Activated T-cell treated with anti-CD3 and anti-CD28 coated beads, Interleukin-2, amount 50 U/mL, for 24 hours (primary cell): ENCODE data around the gene JPH2.

Source experiments
- DNase-seq: peaks from one replicate; pipeline ENCODE4 v3.0.0-alpha.2; 2020
- H3K27ac Mint-ChIP-seq: 2 replicates; pipeline ENCODE4 v1.8.0; 2020; ENCODE audit warnings: mild to moderate bottlenecking, mixed read lengths
- H3K27me3 Mint-ChIP-seq: 2 replicates; pipeline ENCODE4 v1.8.0; 2020; ENCODE audit warnings: mixed read lengths
- H3K36me3 Mint-ChIP-seq: 2 replicates; pipeline ENCODE4 v1.8.0; 2020; ENCODE audit warnings: low read depth, mixed read lengths
- H3K4me1 Mint-ChIP-seq: 2 replicates; pipeline ENCODE4 v1.8.0; 2020; ENCODE audit warnings: low read depth, mixed read lengths
- H3K4me3 Mint-ChIP-seq: 2 replicates; pipeline ENCODE4 v1.8.0; 2020; ENCODE audit warnings: mild to moderate bottlenecking, moderate library complexity, mixed read lengths
- H3K9me3 Mint-ChIP-seq: 2 replicates; pipeline ENCODE4 v1.8.0; 2020; ENCODE audit warnings: mixed read lengths

JPH2 gene

DNA sequence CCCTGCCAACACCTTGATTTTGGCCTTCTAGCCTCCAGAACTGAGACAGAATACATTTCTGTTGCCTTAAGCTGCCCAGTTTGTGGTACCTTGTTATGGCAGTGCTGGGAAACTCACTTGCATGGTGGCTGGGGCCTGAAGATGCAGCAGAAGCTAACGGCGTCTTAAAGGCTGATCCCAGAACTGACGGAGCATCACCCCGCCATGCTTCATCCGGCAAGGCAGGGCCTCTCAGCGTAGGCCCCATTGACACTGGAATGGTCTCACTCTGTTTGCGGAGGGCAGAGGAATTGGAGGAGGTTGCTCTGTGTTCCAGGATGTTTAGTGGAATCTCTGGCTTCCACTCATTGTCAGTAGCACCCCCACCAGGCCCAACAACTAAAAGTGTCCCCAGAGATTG is 102.1 kb downstream of the JPH2 start:
- no peak for DNase-seq

DNA sequence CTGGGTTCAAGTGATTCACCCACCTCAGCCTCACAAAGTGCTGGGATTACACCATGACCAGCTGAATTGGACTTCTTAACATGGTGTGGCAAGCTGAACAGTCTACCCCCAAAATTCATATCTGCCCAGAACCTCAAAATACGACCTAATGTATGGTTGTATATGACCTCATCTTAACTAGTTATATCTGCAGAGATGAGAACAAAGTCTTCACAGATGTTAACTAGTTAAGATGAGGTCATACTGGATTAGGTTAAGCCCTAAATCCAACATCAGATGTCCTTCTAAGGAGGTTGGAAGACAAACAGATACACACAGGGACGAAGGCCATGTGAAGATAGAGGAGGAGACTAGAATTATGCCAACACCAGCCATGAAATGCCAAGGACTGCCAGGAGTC is 102.5 kb downstream of the JPH2 start:
- H3K4me1 Mint-ChIP-seq = peaks cover 8% of the 10 kb centered on the region
- H3K27ac Mint-ChIP-seq = no peak overlapping the region
- no peaks in the 10 kb centered on the region for H3K36me3 Mint-ChIP-seq
- DNase-seq = no peak
- H3K9me3 Mint-ChIP-seq = no peaks in the 10 kb centered on the region
- H3K4me3 Mint-ChIP-seq = no peak overlapping the region
- H3K27me3 Mint-ChIP-seq = no peaks in the 10 kb centered on the region

More for the DNA sequence above, 102.1 kb downstream of the JPH2 start:
- no peaks in the 10 kb centered on the region for H3K9me3 Mint-ChIP-seq
- no peak overlapping the region for H3K27ac Mint-ChIP-seq
- H3K27me3 Mint-ChIP-seq = no peaks in the 10 kb centered on the region
- H3K4me3 Mint-ChIP-seq = no peak overlapping the region
- H3K4me1 Mint-ChIP-seq = peaks cover 8% of the 10 kb centered on the region
- H3K36me3 Mint-ChIP-seq = no peaks in the 10 kb centered on the region

GRCh38 chr20:44083220-44083933 is 103.6 kb downstream of the JPH2 start:
- Mint-ChIP-seq H3K9me3 (no peaks in the 10 kb centered on the region), H3K4me3 (no peak overlapping the region), H3K27ac (no peak overlapping the region), H3K36me3 (no peaks in the 10 kb centered on the region), H3K27me3 (no peaks in the 10 kb centered on the region), H3K4me1 (peaks cover 9% of the 10 kb centered on the region)
- no peak for DNase-seq

GRCh38 chr20:44081888-44082287 is 105.1 kb downstream of the JPH2 start:
- Mint-ChIP-seq H3K27ac (no peak overlapping the region), H3K4me3 (no peak overlapping the region), H3K36me3 (no peaks in the 10 kb centered on the region), H3K27me3 (no peaks in the 10 kb centered on the region), H3K9me3 (no peaks in the 10 kb centered on the region), H3K4me1 (peaks cover 12% of the 10 kb centered on the region)
- DNase-seq = no peak

GRCh38 chr20:44081476-44081875 is 105.5 kb downstream of the JPH2 start:
- Mint-ChIP-seq H3K4me1 (peaks cover 12% of the 10 kb centered on the region), H3K36me3 (no peaks in the 10 kb centered on the region), H3K4me3 (no peak overlapping the region), H3K27me3 (no peaks in the 10 kb centered on the region), H3K9me3 (no peaks in the 10 kb centered on the region), H3K27ac (no peak overlapping the region)
- no peak for DNase-seq

DNA sequence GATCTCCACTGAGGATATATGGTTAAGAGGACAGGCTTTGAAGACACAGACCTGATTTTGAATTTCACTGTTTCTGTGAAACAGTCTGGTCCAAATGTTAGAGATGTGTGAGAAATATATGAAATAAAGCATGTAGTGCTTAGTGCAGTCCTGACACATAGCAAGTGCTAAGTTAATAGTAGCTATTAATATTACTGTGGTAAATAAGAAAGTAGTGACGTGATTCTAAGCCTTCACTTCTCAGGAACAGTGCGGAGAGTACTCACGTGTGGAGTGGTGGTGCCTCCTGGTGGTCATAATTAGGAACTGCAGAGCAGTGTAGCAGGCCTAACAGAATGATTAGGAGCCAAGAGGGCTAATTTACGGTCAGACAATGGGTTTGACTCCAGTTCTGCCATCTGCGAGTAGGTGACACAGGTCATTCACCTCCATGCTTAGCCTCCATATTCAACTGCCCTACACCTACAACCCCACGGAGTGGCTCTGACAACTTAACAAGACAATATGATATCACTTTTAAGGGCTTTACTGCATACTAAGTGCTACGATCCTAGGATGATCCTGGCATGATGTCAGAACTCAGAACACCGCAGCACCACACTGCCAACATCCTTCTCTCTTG is 106.2 kb downstream of the JPH2 start:
- Mint-ChIP-seq H3K9me3 (no peaks in the 10 kb centered on the region), H3K4me3 (no peak overlapping the region), H3K4me1 (peaks cover 12% of the 10 kb centered on the region), H3K27me3 (no peaks in the 10 kb centered on the region), H3K36me3 (no peaks in the 10 kb centered on the region), H3K27ac (no peak overlapping the region)
- peak; percentile 82 for DNase-seq

GRCh38 chr20:44080064-44080463 is 106.9 kb downstream of the JPH2 start:
- no peak overlapping the region for H3K4me3 Mint-ChIP-seq
- no peak overlapping the region for H3K27ac Mint-ChIP-seq
- H3K4me1 Mint-ChIP-seq = peaks cover 18% of the 10 kb centered on the region
- no peaks in the 10 kb centered on the region for H3K9me3 Mint-ChIP-seq
- DNase-seq = no peak
- H3K36me3 Mint-ChIP-seq = no peaks in the 10 kb centered on the region
- no peaks in the 10 kb centered on the region for H3K27me3 Mint-ChIP-seq

- H3K4me3 Mint-ChIP-seq = no peak overlapping the region
- no peaks in the 10 kb centered on the region for H3K36me3 Mint-ChIP-seq
- no peaks in the 10 kb centered on the region for H3K27me3 Mint-ChIP-seq
- DNase-seq = no peak
- H3K4me1 Mint-ChIP-seq = peaks cover 26% of the 10 kb centered on the region
- H3K9me3 Mint-ChIP-seq = no peaks in the 10 kb centered on the region
- H3K27ac Mint-ChIP-seq = no peak overlapping the region
Observed at GRCh38 chr20:44079291-44079690, 107.7 kb downstream of the JPH2 start.

DNA sequence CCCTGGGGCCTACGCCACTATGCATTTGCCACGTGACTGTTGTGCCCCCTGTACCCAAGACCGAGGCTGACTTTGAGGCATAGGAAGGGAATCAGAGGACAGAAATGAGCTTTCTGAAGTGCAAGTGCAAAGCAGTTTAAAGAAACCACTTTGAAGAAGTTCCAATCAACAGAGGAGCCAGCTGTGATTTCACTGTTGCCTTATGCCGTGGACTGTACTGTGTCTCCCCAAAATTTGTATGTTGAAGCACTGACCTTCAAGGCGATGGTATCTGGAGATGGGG is 111.1 kb downstream of the JPH2 start:
- H3K4me1 Mint-ChIP-seq = peaks cover 56% of the 10 kb centered on the region
- H3K27me3 Mint-ChIP-seq = no peaks in the 10 kb centered on the region
- no peaks in the 10 kb centered on the region for H3K36me3 Mint-ChIP-seq
- no peak for DNase-seq
- H3K27ac Mint-ChIP-seq = no peak overlapping the region
- H3K4me3 Mint-ChIP-seq = no peak overlapping the region
- H3K9me3 Mint-ChIP-seq = no peaks in the 10 kb centered on the region

DNA sequence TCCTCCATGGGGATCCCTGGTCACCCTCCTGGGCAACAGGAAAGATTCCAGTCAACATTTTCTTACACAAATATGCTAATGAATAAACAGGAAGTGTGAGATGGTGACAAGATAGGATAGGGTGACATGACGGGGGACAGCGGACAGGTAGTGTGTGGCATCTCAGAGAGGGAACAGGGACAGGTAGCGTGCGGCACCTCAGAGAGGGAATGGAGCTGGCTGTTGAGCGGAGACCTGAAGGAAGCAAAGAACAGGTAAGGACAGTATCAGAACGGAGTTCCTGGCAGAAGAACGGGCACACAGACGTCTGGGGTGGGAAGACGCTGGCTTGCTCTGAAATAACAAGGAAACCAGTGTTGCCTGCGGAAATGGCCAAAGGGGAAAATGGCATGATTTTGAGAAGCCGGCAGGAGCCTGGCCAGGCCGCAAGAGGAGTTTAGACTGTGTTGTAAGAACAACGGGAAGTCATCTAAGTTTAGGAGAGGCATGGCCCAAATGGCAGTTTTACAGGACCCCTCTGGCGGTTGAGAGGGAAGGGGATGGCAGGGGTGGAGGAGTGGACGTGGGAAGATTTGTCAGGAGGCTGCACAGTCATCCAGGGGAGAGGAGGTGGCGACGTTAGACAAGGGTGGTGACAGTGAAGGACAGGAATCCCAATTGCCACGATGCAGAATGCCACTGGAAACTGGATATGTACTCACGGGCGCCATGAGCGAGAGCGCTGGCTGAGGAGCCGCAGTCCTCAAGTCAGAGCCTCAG is 111.6 kb downstream of the JPH2 start:
- peak; percentile 23 for DNase-seq
- Mint-ChIP-seq H3K4me3 (no peak overlapping the region), H3K9me3 (no peaks in the 10 kb centered on the region), H3K36me3 (no peaks in the 10 kb centered on the region), H3K4me1 (peaks cover 57% of the 10 kb centered on the region), H3K27ac (no peak overlapping the region), H3K27me3 (no peaks in the 10 kb centered on the region)

GRCh38 chr20:44074252-44075151 is 112.5 kb downstream of the JPH2 start:
- Mint-ChIP-seq H3K9me3 (no peaks in the 10 kb centered on the region), H3K36me3 (no peaks in the 10 kb centered on the region), H3K4me1 (peaks cover 63% of the 10 kb centered on the region), H3K27ac (no peak overlapping the region), H3K4me3 (no peak overlapping the region), H3K27me3 (no peaks in the 10 kb centered on the region)
- no peak for DNase-seq

DNA sequence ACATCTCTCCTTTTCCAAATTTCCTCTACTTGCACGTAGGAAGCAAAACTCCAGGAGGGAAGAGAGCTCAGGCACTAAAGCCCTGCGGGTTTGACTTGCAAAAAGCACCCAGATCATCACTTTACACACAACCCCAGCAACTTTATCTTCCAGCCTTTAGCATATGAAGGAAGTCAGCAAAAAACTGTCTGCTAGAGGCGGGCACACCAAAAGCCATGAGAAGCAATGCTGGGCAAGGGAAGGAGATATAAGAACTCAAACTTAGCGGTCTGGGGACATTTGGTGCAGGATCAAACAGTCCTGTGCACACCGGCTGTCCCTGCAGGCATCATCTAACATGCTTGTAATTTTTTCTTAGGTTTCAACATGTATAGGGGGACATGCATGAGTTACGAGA is 113.3 kb downstream of the JPH2 start:
- Mint-ChIP-seq H3K36me3 (no peaks in the 10 kb centered on the region), H3K27ac (no peak overlapping the region), H3K27me3 (no peaks in the 10 kb centered on the region), H3K4me1 (peaks cover 71% of the 10 kb centered on the region), H3K4me3 (no peak overlapping the region), H3K9me3 (no peaks in the 10 kb centered on the region)
- DNase-seq = no peak

DNA sequence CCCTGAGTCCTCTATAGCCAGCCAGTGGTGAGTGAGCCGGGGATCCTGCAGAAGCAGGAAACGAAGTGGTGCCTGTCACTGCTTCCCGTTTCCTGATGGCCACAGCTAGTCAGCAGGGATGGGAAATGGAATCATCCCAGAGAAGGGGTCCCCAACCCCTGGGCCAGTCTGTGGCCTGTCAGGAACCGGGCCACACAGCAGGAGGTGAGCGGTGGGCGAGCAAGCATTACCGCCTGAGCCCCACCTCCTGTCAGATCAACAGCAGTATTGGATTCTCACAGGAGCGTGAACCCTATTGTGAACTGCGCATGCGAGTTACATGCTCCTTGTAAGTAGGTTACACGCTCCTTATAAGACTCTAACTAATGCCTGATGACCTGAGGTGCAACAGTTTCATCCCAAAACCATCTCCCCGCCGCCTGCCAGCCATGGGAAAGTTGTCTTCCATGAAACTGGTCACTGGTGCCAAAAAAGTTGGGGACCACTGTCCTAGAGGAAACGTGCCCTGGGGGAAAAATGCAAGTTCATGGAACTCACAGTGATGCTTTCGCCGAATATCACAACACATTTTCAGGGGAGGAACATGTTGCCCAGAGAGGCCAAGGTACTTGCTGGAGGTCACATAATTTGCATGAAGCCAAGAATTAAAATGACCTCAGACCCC is 113.8 kb downstream of the JPH2 start:
- Mint-ChIP-seq H3K27me3 (no peaks in the 10 kb centered on the region), H3K27ac (no peak overlapping the region), H3K9me3 (no peaks in the 10 kb centered on the region), H3K36me3 (no peaks in the 10 kb centered on the region), H3K4me3 (no peak overlapping the region), H3K4me1 (peaks cover 73% of the 10 kb centered on the region)
- no peak for DNase-seq

- H3K4me3 Mint-ChIP-seq = no peak overlapping the region
- H3K27ac Mint-ChIP-seq = no peak overlapping the region
- peaks cover 79% of the 10 kb centered on the region for H3K4me1 Mint-ChIP-seq
- H3K9me3 Mint-ChIP-seq = no peaks in the 10 kb centered on the region
- DNase-seq = no peak
- H3K27me3 Mint-ChIP-seq = no peaks in the 10 kb centered on the region
- no peaks in the 10 kb centered on the region for H3K36me3 Mint-ChIP-seq
Observed at GRCh38 chr20:44072384-44072783, 114.6 kb downstream of the JPH2 start.
